H1 (cell line): Measurements from ENCODE around the gene SYT14.
"Not testable (repeated sequence)": the region's sequence is repeated elsewhere in the genome, so short reads cannot be mapped to it uniquely, and the experiment has no call there.

ENCODE experiments used
- BRCA1 ChIP-seq: IDR thresholded peaks from 2 replicates; pipeline ENCODE4 v1.6.1; 2012; ENCODE audit warnings: low read depth, low read length, improper control_type of control experiment
- KDM1A ChIP-seq: fragments of 200-600, 300-600 bp; sonication (generic); IDR thresholded peaks from 2 replicates; pipeline ENCODE4 v1.7.1; 2016; ENCODE audit warnings: mild to moderate bottlenecking, low read length, borderline replicate concordance
- NRF1 ChIP-seq: IDR thresholded peaks from 2 replicates; pipeline ENCODE4 v1.6.1; 2011; ENCODE audit warnings: mild to moderate bottlenecking, low read depth, low read length, improper control_type of control experiment
- ZNF274 ChIP-seq: IDR thresholded peaks from 2 replicates; pipeline ENCODE4 v1.7.0; 2012; ENCODE audit warnings: low read length, borderline replicate concordance; ENCODE audit errors: extremely low read depth
- TF ChIP-seq, protein P1 (sequence below), 3 experiments: IDR thresholded peaks; 1 replicate in 2 of 3; 2 replicates in 1 of 3; pipeline versions ENCODE4 v1.5.1 to v1.6.1; 2011; ENCODE audit warnings: low read length in 3 of 3, mild to moderate bottlenecking in 3 of 3, inconsistent platforms in 2 of 3, low read depth in 1 of 3, moderate library complexity in 1 of 3; ENCODE audit not compliant: insufficient read depth in 1 of 3; ENCODE audit errors: control extremely low read depth in 1 of 3

DNA sequence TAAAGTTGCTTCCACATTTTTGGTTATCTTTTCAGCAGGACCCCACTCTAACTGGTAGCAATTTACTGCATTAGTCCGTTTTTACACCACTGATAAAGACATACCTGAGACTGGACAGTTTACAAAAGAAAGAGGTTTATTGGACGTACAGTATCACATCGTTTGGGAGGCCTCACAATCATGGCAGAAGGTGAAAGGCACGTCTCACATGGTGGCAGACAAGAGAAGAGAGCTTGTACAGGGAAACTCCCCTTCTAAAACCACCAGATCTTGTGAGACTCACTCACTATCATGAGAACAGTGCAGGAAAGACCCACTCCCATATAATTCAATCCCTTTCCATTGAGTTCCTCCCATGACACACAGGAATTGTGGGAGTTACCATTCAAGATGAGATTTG lies 112.5 kb downstream of the SYT14 start:
- TF ChIP-seq KDM1A, NRF1, BRCA1, ZNF274: not testable (repeated sequence)
- TF ChIP-seq, protein P1, sequence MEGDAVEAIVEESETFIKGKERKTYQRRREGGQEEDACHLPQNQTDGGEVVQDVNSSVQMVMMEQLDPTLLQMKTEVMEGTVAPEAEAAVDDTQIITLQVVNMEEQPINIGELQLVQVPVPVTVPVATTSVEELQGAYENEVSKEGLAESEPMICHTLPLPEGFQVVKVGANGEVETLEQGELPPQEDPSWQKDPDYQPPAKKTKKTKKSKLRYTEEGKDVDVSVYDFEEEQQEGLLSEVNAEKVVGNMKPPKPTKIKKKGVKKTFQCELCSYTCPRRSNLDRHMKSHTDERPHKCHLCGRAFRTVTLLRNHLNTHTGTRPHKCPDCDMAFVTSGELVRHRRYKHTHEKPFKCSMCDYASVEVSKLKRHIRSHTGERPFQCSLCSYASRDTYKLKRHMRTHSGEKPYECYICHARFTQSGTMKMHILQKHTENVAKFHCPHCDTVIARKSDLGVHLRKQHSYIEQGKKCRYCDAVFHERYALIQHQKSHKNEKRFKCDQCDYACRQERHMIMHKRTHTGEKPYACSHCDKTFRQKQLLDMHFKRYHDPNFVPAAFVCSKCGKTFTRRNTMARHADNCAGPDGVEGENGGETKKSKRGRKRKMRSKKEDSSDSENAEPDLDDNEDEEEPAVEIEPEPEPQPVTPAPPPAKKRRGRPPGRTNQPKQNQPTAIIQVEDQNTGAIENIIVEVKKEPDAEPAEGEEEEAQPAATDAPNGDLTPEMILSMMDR (IDR thresholded peaks at IDR 0.05; ENCODE audit: control extremely low read depth in 1 of 3, insufficient read depth in 1 of 3, low read depth in 1 of 3, low read length in 3 of 3), result not testable (repeated sequence)
